SH-SY5Y (cell line): ENCODE results near the gene VIPR1.

Source experiments
- GATA2 ChIP-seq: IDR thresholded peaks from 2 replicates; pipeline ENCODE4 v1.6.1; 2011; ENCODE audit warnings: mild to moderate bottlenecking, low read depth, low read length
- GATA3 ChIP-seq: IDR thresholded peaks from 2 replicates; pipeline ENCODE4 v1.6.1; 2011; ENCODE audit warnings: low read depth, mild to moderate bottlenecking, low read length, moderate library complexity

- TF ChIP-seq GATA2 (no peak), GATA3 (no peak)
Measured at GRCh38 chr3:42513521-42513920, 11.1 kb downstream of the VIPR1 start.
